ENCODE data around the gene LACC1. TPM values are rescaled to one million over a fixed set of nuclear protein-coding genes. Genes with fewer than 3 reads are reported as not detected.

LACC1 gene
- total and polyA plus RNA-seq, 2 donors (not counting 3 experiments of a cell fraction or from before 2014, with no cell fraction given) = 1.2 to 4.0 TPM

DNA sequence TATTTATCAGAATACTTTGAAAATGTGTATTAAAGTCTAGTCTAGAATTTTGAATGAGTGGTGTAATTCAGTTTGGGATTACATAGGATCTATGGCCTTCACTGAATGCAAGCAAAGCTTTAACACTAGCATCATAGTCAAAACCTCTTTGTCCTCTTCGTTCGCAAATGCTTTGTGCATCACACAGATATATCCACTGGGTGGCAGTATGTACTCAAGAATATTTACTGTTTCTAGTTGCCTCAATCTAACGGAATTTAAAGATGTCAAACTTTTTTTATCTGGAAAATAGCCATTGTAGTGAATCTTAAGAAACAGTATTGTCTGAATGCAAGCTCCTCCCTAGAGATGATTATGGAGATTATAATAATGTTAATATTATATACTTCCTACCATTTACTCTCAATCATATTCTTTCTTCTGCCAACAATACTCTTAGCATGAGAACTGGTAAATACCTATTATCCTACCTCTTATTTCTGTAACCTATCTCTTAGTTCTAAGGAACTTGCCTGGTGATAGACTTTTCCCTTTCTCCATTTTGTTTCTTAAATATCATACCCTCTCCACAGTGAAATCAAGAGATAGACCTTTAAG is 25.8 kb downstream of the LACC1 start:
- dilution Hi-C loops (cut with MboI; ENCODE audit: extremely low pct_ligation_motif_present, low sequenced_read_pairs) = loop anchor here (25.0 kb wide), 1 partner anchor 557 kb away; no protein-coding TSS in a partner anchor
- H3K27me3 ChIP-seq (ENCODE audit: control insufficient read depth in 2 of 2, insufficient read depth in 2 of 2, low read length in 2 of 2) = peaks cover 0 to 6% of the 10 kb centered on the region in 2 experiments
- H2AFZ ChIP-seq (ENCODE audit: low read depth, low read length) = no peak overlapping the region
- TF ChIP-seq CTCF (IDR thresholded peaks at IDR 0.05; ENCODE audit: extremely low read depth in 1 of 2, insufficient read depth in 1 of 2, low read depth in 1 of 2, low read length in 2 of 2) (peak; percentile 43 to 45), JUN (IDR thresholded peaks at IDR 0.05; ENCODE audit: borderline replicate concordance, insufficient read depth, insufficient read length, low read depth) (no peak)
- DNase-seq (ENCODE audit: low read depth, low spot score) (peak; percentile 68), FAIRE-seq (peak; percentile 85)
- no TSS peak for BruUV-seq (replicated peaks)
- H3K4me3 ChIP-seq (replicated peaks in 1 of 3; ENCODE audit: insufficient read depth in 1 of 3, low read depth in 1 of 3, low read length in 3 of 3) = no peak overlapping the region
- H3K9ac ChIP-seq (replicated peaks; ENCODE audit: extremely low read depth, insufficient read depth, low read length) = no peak overlapping the region
- H3K79me2 ChIP-seq (ENCODE audit: control insufficient read depth, insufficient read depth, low read length) = no peaks in the 10 kb centered on the region
- ChIA-PET POLR2A (no interaction called here), CTCF (interaction anchor here (0.6 to 3.5 kb wide), 23 partner anchors 11 to 1402 kb away, joined by 3 to 45 read pairs (median 4); no protein-coding TSS in a partner anchor)
- H3K9me1 ChIP-seq (replicated peaks; ENCODE audit: control insufficient read depth, extremely low read depth, insufficient read depth, low read length) = no peaks in the 10 kb centered on the region
- H3K9me3 ChIP-seq (replicated peaks; ENCODE audit: control insufficient read depth, insufficient read depth, low read length) = no peaks in the 10 kb centered on the region
- intact Hi-C loops (cut with micrococcal nuclease) = loop anchor here (1.0 to 10.0 kb wide), 8 partner anchors 237 to 1379 kb away; no protein-coding TSS in a partner anchor
- H3K4me1 ChIP-seq (ENCODE audit: control insufficient read depth, extremely low read depth, insufficient read depth, low read length) = no peaks in the 10 kb centered on the region
- H3K36me3 ChIP-seq (ENCODE audit: control insufficient read depth in 2 of 2, extremely low read depth in 1 of 2, insufficient read depth in 2 of 2, low read length in 2 of 2) = no peaks in the 10 kb centered on the region
- H4K20me1 ChIP-seq (replicated peaks; ENCODE audit: control insufficient read depth, extremely low read depth, insufficient read depth, low read length) = no peaks in the 10 kb centered on the region
- H3K4me2 ChIP-seq (ENCODE audit: insufficient read depth, low read length) = no peak overlapping the region
- no peak overlapping the region for H3K27ac ChIP-seq (ENCODE audit: insufficient read depth, low read depth, low read length)
